GM19238 (cell line): ENCODE measurements around the gene HELLS.
"Not testable (repeated sequence)": the region's sequence is repeated elsewhere in the genome, so short reads cannot be mapped to it uniquely, and the experiment has no call there.

Source experiments
- DNase-seq: peaks from one replicate; pipeline ENCODE4 v3.0.0; 2011; ENCODE audit warnings: low spot score; ENCODE audit not compliant: insufficient read length

The HELLS gene

DNA sequence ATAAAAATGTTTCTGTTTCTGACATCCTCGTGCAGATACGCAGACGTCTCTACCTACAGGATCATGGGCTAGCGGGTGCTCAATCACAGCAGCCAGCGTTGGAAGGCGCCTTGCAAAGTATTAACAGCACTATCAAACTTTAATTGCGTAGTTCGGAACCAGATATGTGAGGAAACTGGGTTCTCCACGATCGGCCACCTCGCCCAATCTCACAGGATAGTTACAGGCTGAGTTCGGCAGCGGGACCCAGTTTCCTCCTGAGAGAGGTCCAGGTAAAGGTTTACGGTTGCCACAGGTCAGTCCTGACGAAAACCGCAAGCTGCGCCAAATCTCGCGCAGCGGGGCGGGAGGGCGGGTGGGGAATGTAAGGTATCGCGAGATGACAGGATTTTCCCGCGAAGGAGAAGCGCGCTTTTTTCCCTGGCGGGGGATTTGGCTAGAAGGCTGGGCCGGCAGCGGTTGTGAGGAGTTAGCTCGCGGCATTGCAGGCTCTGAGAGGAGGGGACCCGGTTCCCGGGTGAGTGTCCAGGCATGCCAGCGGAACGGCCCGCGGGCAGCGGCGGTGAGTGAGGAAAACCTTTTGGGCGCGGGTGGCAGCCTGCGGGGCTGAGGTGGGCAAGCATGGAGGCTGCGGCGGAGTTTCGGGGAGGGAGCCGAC is at the start of gene HELLS:
TSS of gene HELLS (plus strand) at position 398 of the 658 bp plus-strand sequence. CDS start at position 532, 134 bp downstream.
- DNase-seq, result peak; percentile 65

DNA sequence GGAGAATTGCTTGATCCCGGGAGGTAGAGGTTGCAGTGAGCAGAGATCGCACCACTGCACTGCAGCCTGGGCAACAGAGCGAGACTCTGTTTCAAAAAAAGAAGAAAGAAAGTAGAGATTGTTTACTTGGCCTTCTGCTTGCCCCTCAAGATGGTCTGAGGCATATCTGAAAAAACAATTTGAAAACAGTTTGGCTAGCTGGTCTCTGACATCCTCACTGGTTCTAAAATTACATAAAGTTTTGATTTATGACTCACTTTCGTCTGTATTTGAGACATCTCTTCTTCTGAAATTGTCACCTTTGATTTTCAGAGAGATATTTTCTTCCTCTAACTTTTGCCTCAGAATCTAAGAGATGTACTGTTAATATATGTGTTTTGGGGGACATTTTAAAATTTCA is 49.6 kb upstream of the HELLS start:
- no peak for DNase-seq

DNA sequence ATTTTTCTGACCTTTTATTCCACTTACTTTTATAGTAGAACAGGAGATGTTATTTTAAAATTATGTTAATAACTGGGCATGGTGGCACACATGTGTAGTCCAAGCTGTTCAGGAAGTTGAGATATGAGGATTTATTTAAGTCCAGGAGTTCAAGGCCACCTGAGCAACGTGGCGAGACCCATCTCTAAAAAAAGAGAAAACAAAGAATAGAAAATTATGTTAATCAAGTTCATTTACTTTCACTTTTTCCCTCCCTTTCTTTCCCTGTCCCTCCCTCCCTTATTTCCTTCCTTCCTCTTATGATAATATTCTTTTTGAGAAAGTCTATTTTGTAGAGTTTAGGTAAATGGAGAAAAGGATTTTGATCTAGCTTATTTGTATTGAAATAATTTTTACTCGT is 48.9 kb upstream of the HELLS start:
- DNase-seq, result no peak

- no peak for DNase-seq
Observed at GRCh38 chr10:94500063-94500462, 45.5 kb upstream of the HELLS start.

GRCh38 chr10:94521276-94522250 is 24.0 kb upstream of the HELLS start:
- DNase-seq, result no peak

- DNase-seq, result no peak
Observed at GRCh38 chr10:94524146-94524545, 21.4 kb upstream of the HELLS start.

- DNase-seq, result no peak
Observed at GRCh38 chr10:94524711-94525110, 20.9 kb upstream of the HELLS start.

GRCh38 chr10:94531550-94531949 is 14.0 kb upstream of the HELLS start:
- not testable (repeated sequence) for DNase-seq

- DNase-seq, result no peak
Observed at GRCh38 chr10:94533027-94533426, 12.6 kb upstream of the HELLS start.

GRCh38 chr10:94542282-94542681 is 3.3 kb upstream of the HELLS start:
- DNase-seq, result not testable (repeated sequence)

DNA sequence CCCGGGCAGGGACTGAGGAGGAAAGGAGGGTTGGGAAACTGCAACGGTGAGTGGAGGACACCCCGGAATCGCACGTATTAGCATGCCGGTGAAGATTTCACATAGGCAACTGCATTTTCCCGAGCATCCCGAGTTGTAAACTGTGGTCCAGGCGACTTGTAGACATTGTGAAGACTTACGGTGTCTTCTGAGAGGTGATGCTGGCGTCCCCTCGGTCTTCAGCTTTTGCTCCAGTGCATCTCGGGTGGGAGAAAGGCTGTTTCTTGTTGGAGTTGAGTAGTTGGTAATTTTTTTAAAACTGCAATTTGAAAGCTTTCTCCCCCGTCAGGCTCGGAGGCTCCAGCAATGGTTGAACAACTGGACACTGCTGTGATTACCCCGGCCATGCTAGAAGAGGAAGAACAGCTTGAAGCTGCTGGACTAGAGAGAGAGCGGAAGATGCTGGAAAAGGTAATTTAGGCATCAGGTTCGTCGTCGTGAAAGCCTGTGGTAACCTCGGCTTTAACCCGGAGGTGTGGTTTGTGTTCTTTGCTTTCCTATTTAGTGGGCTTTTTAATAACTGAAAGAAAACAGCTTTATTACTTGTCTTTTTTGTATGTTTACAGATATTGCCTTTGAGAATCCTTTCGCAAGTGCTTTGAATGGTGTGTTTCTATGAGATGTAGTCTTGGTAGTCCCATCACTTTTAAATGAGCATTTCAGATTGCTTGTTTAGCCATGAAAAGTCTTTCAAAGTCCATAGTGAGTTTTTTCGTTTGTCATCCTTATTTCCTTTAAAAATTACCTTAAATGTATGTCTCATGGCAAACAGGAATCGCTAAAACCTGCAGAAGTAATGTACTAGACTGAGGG is 687 bp downstream of the HELLS start:
- peak; percentile 6 for DNase-seq

DNA sequence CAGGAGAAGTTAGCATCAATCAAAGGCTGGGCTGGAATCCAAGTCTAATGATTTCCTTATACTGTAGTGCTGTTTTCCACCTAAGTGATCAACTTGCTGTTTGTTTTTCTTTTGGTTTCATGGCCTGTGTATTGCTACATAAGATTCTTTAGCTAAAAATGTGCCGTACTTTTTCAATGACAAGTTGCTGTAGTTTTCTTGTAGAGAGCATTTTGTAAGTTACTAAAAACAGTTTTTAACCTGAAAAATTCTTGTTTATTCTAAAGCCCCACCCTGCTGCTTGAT is 1.3 kb downstream of the HELLS start:
- DNase-seq, result no peak

GRCh38 chr10:94549221-94549620 is 3.6 kb downstream of the HELLS start:
- no peak for DNase-seq

DNA sequence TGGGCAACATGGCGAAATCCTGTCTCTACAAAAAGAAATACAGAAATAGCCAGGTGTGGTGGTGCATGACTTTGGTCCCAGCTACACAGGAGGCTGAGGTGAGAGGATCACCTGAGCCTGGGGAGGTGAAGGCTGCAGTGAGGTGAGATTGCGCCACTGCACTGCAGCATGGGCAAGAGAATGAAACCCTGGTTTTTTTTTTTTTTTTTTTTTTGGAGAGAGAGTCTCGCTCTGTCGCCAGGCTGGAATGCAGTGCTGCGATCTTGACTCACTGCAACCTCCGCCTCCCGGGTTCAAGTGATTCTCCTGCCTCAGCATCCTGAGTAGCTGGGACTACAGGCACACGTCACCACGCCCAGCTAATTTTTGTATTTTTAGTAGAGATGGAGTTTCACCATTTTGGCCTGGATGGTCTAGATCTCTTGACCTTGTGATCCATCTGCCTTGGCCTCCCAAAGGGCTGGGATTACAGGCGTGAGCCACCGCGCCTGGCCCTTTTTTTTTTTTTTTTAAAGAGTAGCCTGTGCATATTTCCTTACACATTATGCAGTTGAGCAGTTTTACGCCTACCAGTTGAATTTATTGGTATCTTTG is 22.2 kb downstream of the HELLS start:
- DNase-seq, result not testable (repeated sequence)

DNA sequence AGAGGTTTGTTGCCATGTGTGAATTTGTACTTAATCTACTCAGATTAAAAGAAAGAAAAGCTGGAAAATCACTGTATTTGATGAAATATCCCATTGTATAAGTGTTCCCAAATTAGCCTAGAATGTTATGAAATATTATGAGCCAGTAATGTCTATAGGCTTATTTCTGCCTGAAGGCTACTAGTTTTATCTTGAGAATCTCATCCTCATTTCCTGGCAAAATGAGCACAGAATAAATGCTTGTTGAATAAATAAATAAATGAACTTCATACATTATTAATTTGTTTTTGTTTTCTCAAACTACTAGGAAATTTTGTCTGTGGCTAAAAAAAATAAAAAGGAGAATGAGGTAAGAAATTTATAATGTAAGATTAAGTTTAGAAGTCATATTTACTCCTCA is 25.5 kb downstream of the HELLS start:
- DNase-seq, result no peak

GRCh38 chr10:94571528-94571927 is 25.9 kb downstream of the HELLS start:
- no peak for DNase-seq

DNA sequence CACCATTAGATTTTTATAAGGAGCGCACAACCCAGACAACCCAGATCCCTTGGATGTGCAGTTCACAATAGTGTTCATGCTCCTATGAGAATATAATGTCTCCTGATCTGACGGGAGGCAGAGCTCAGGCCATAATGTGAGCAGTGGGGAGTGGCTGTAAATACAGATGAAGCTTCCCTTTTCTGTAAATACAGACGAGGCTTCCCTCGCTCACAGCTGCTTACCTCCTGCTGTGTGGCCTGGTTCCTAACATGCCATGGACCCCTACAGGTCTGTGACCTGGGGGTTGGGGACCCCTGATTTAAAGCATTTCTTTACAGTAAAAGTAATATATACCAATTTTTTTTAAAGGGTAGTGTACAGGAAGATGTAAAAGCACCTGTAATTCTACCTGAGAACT is 33.2 kb downstream of the HELLS start:
- no peak for DNase-seq

DNA sequence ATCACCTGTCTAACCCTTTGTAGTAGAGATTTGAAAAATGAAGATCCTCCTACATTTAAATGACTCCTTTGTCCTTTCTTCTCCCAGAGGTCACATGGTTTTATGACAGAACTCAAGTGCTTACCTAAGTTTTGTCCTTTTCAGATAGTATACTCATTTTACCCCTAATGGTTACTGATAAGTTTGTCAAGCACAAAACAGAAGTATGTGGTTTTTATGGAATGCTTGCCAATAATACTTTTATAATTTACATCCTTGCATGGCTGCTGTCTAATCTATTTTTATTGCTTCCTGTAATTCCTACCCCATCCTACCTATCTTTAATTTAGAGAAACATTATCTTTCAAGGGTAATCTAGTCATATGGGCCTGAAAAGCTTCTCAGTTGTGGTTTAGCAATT is 37.5 kb downstream of the HELLS start:
- DNase-seq, result no peak

DNA sequence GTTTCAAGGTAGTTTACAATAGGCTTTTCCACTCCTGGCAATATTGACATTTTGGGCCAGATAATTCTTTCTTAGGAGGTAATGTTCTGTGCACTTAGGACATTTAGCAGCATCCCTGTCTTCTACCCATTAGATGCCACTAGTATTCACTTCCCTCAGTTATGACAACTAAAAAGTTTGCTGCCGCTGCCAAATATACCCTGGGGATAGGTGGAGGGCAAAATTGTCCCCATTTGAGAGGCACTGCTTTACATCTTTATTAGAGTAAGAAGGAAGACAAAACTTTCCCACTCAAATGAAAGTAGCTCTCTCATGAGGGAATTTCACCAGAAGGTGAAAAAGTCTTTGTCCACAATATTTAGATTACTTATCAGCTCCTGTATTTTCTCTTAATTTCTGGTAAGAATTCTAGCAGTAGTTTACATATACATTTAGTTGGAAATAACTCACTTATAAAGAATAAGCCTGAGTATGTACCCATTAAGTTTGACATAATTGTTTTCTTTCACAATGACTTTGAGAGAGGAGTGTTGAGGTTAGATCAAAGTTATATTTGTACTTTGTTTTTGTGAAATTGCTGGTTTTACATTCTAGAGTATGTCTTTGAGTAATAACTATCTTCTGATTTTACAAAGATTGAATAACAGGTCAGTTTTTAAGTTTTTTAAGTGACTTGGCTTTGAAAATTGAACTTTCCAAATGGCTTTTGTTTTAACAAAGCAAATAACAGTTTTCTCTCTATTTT is 46.0 kb downstream of the HELLS start:
- DNase-seq, result no peak

DNA sequence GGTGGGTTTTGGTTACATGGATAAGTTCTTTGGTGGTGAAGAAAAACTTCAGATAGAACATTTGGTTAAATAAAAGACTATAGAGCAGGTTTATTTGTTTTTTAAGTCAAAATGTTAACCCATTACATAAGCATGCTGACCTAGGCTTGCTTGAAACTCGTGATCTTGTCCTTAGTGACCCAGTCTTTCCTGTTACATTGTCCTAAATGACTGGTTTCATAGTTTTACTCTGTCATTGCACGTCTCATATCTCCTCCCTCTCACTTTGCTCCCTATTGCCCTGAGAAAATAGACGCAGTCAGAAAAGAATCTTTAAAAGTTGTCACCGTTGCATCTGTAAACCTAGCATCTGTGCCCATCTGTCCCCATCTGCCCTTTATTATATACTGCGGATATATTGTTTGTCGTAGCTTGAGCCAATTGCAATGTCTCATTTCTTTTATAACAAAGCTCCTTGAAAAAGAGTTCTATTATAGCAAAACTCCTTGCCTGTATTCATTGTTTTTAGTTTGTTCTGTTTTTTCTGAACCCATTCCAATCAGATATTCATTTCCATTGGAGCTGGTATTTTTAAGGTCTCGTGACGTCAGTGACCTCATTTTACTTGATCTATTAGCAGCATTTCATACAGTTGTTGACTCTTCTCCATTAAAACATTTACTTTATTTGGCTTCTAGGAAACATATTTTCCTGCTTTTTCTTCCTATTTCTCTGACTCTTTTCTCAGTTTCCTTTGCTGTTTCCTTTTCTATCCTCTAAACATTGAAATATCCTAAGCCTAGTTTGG is 57.3 kb downstream of the HELLS start:
- no peak for DNase-seq
